Peyer's patch (tissue), 4 donors: ENCODE measurements around the gene NUDT9.
"Not testable (repeated sequence)": the region's sequence is repeated elsewhere in the genome, so short reads cannot be mapped to it uniquely, and the experiment has no call there.

Experiments used
- POLR2A ChIP-seq, 2 donors: fragments of 450-650 bp; IDR thresholded peaks; one replicate each; pipeline ENCODE4 v1.5.1; 2017; ENCODE audit warnings: antibody characterized with exemption in 2 of 2, mild to moderate bottlenecking in 2 of 2, moderate library complexity in 2 of 2
- TF ChIP-seq, protein P1 (sequence below), 6 experiments: fragments of 450-650 bp in 4 of 6; fragments of 200-600 bp in 2 of 6; sonication (generic) in 1 of 6; IDR thresholded peaks; one replicate each; pipeline ENCODE4 v1.5.1; 2017 to 2019; ENCODE audit warnings: antibody characterized with exemption in 6 of 6, mild to moderate bottlenecking in 3 of 6, moderate library complexity in 1 of 6

DNA sequence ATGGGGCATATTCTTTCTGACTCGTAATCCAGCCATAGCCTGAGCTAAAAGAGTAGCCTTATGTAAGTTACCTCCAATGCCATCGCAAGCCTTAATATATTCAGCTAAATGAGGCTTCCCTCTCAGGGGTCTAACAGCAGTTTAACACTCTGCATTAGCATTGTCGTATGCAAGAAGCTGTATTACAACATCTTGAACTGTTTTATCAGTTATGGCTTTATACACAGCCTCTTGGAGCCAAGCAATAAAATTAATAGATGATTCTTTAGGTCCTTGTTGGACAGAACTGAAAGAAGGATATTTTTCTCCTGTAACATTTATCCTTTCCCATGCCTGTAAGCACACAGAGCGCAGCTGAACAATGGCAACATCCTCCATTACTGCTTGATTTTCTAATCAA lies 15.5 kb upstream of the NUDT9 start:
- TF ChIP-seq, protein P1, sequence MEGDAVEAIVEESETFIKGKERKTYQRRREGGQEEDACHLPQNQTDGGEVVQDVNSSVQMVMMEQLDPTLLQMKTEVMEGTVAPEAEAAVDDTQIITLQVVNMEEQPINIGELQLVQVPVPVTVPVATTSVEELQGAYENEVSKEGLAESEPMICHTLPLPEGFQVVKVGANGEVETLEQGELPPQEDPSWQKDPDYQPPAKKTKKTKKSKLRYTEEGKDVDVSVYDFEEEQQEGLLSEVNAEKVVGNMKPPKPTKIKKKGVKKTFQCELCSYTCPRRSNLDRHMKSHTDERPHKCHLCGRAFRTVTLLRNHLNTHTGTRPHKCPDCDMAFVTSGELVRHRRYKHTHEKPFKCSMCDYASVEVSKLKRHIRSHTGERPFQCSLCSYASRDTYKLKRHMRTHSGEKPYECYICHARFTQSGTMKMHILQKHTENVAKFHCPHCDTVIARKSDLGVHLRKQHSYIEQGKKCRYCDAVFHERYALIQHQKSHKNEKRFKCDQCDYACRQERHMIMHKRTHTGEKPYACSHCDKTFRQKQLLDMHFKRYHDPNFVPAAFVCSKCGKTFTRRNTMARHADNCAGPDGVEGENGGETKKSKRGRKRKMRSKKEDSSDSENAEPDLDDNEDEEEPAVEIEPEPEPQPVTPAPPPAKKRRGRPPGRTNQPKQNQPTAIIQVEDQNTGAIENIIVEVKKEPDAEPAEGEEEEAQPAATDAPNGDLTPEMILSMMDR (IDR thresholded peaks at IDR 0.05) = not testable (repeated sequence)
- not testable (repeated sequence) for TF ChIP-seq POLR2A (IDR thresholded peaks at IDR 0.05)
